ENCODE data around the gene SLC26A11.

GRCh38 chr17:80225230-80225629 is 5.0 kb downstream of the SLC26A11 start:
- TF ChIP-seq POLR2A (IDR thresholded peaks at IDR 0.05; ENCODE audit: low read length) (no peak), NPAS2 (CRISPR knock-in tag; IDR thresholded peaks at IDR 0.05; ENCODE audit: borderline replicate concordance) (no peak), CTCF (IDR thresholded peaks at IDR 0.05) (no peak), ATOH8 (CRISPR knock-in tag; IDR thresholded peaks at IDR 0.05; ENCODE audit: low read depth) (no peak), SMC3 (IDR thresholded peaks at IDR 0.05) (no peak), MYC (IDR thresholded peaks at IDR 0.05; ENCODE audit: borderline replicate concordance, low read length) (no peak), REST (IDR thresholded peaks at IDR 0.05) (no peak), BCL3 (IDR thresholded peaks at IDR 0.05) (no peak), ZFP36 (IDR thresholded peaks at IDR 0.05; ENCODE audit: borderline replicate concordance, partially characterized antibody) (no peak), MAX (IDR thresholded peaks at IDR 0.05) (no peak), RAD21 (conservative IDR thresholded peaks at IDR 0.05 in 1 of 2, IDR thresholded peaks at IDR 0.05 in 1 of 2) (no peak), ELK1 (IDR thresholded peaks at IDR 0.05; ENCODE audit: low read depth, low read length) (no peak)

All from A549 (cell line).